IMR-90 (cell line): ENCODE results near the gene COLQ. TPM values are rescaled to one million over a fixed set of nuclear protein-coding genes. Genes with fewer than 3 reads are reported as not detected.
A peak's percentile ranks its signal among the peaks of the same experiment; 100 is the strongest.

Experiments used
- ATAC-seq: fragments of 200-7000 bp; cut with Tn5 transposase; 2 replicates; pipeline ENCODE4 v1.9.1; 2020; ENCODE audit warnings: low read depth, mild to moderate bottlenecking, moderate library complexity
- BruUV-seq: library from RNA; stranded (reverse); fragments of 400-500 nt; replicated peaks from 2 replicates; lab custom pipeline; 2021; lab: Mats Ljungman, UMichigan
- CTCF ChIA-PET: fragments of 300-600 bp; formaldehyde crosslinking; extraction: SDS; loops from one replicate; lab custom pipeline; 2021; ENCODE audit warnings: antibody characterized with exemption; lab: Yijun Ruan, JAX
- POLR2A ChIA-PET: fragments of 300-600 bp; sonication (Branson Sonifier 250); formaldehyde crosslinking; loops from one replicate; lab custom pipeline; 2022; ENCODE audit warnings: antibody characterized with exemption; ENCODE audit not compliant: unreplicated experiment; lab: Charles Lee
- DNase-seq: peaks from one replicate; pipeline ENCODE4 v3.0.0; 2013
- H2AFZ ChIP-seq: replicated peaks from 2 replicates; pipeline ENCODE3; 2013; ENCODE audit warnings: low read length, mild to moderate bottlenecking; ENCODE audit not compliant: poor library complexity
- H2AK5ac ChIP-seq: 2 replicates; pipeline ENCODE4 v1.6.1; 2013; ENCODE audit warnings: low read depth, low read length, inconsistent platforms
- H2AK9ac ChIP-seq: replicated peaks from 2 replicates; pipeline ENCODE3; 2013; ENCODE audit warnings: mild to moderate bottlenecking, low read depth, low read length, moderate library complexity; ENCODE audit not compliant: poor library complexity
- H2BK120ac ChIP-seq: 2 replicates; pipeline ENCODE4 v1.6.1; 2013; ENCODE audit warnings: low read depth, low read length, inconsistent platforms
- H2BK15ac ChIP-seq: 3 replicates; pipeline ENCODE4 v1.6.1; 2013; ENCODE audit warnings: low read depth, low read length, inconsistent platforms
- H2BK20ac ChIP-seq: 2 replicates; pipeline ENCODE4 v1.6.1; 2013; ENCODE audit warnings: low read depth, mild to moderate bottlenecking, inconsistent platforms, low read length, moderate library complexity
- H2BK5ac ChIP-seq: 2 replicates; pipeline ENCODE4 v1.6.1; 2013; ENCODE audit warnings: mild to moderate bottlenecking, low read depth, low read length, inconsistent platforms; ENCODE audit not compliant: poor library complexity, severe bottlenecking
- H3K14ac ChIP-seq: replicated peaks from 2 replicates; pipeline ENCODE4 v1.6.1; 2013; ENCODE audit warnings: low read depth, low read length, inconsistent platforms
- H3K18ac ChIP-seq: 2 replicates; pipeline ENCODE4 v1.6.1; 2013; ENCODE audit warnings: low read depth, low read length, control low read depth
- H3K23ac ChIP-seq: 2 replicates; pipeline ENCODE4 v1.6.1; 2013; ENCODE audit warnings: low read depth, low read length, inconsistent platforms
- H3K27ac ChIP-seq: 2 replicates; pipeline ENCODE4 v1.5.1; 2013; ENCODE audit warnings: mild to moderate bottlenecking, control low read depth, low read length; ENCODE audit not compliant: insufficient read depth
- H3K27me3 ChIP-seq: 2 replicates; pipeline ENCODE4 v1.6.1; 2013; ENCODE audit warnings: low read length; ENCODE audit not compliant: control insufficient read depth, insufficient read depth
- H3K36me3 ChIP-seq: 2 replicates; pipeline ENCODE4 v1.6.1; 2013; ENCODE audit warnings: low read length, mixed read lengths; ENCODE audit not compliant: control insufficient read depth, insufficient read depth
- H3K4ac ChIP-seq: 2 replicates; pipeline ENCODE4 v1.6.1; 2013; ENCODE audit warnings: low read depth, low read length, inconsistent platforms
- H3K4me1 ChIP-seq: 2 replicates; pipeline ENCODE4 v1.6.1; 2013; ENCODE audit warnings: low read length, mixed read lengths; ENCODE audit not compliant: control insufficient read depth, insufficient read depth
- H3K4me2 ChIP-seq: 2 replicates; pipeline ENCODE4 v1.6.1; 2013; ENCODE audit warnings: low read depth, mild to moderate bottlenecking, control low read depth, low read length, moderate library complexity
- H3K4me3 ChIP-seq: 2 replicates; pipeline ENCODE4 v1.5.1; 2013; ENCODE audit warnings: low read depth, mild to moderate bottlenecking, control low read depth, low read length, moderate library complexity; ENCODE audit not compliant: insufficient read depth
- H3K56ac ChIP-seq: 2 replicates; pipeline ENCODE4 v1.6.1; 2013; ENCODE audit warnings: low read length, inconsistent platforms; ENCODE audit not compliant: insufficient read depth; ENCODE audit errors: extremely low read depth
- H3K79me1 ChIP-seq, 2 experiments: 2 replicates each; pipeline ENCODE4 v1.6.1; 2013; ENCODE audit warnings: low read length in 2 of 2, inconsistent platforms in 1 of 2, low read depth in 1 of 2
- H3K9ac ChIP-seq: 2 replicates; pipeline ENCODE4 v1.6.1; 2013; ENCODE audit warnings: low read depth, low read length, control low read depth
- H3K9me1 ChIP-seq: 2 replicates; pipeline ENCODE4 v1.6.1; 2013; ENCODE audit warnings: low read length, inconsistent platforms; ENCODE audit not compliant: insufficient read depth
- H3K9me3 ChIP-seq: 2 replicates; pipeline ENCODE4 v1.6.1; 2013; ENCODE audit warnings: low read length; ENCODE audit not compliant: control insufficient read depth, insufficient read depth
- H4K20me1 ChIP-seq: 2 replicates; pipeline ENCODE4 v1.6.1; 2013; ENCODE audit warnings: low read length, inconsistent platforms; ENCODE audit not compliant: insufficient read depth
- H4K5ac ChIP-seq: 2 replicates; pipeline ENCODE4 v1.6.1; 2013; ENCODE audit warnings: mild to moderate bottlenecking, low read depth, low read length, control low read depth
- H4K8ac ChIP-seq, 2 experiments: 2 replicates each; pipeline ENCODE4 v1.6.1; 2013; ENCODE audit warnings: low read depth in 2 of 2, low read length in 2 of 2, control low read depth in 1 of 2, inconsistent platforms in 1 of 2
- H4K91ac ChIP-seq: 2 replicates; pipeline ENCODE4 v1.6.1; 2013; ENCODE audit warnings: low read depth, low read length, inconsistent platforms; ENCODE audit not compliant: insufficient read depth
- MAFK ChIP-seq: IDR thresholded peaks from 2 replicates; pipeline ENCODE4 v1.6.1; 2012; ENCODE audit warnings: low read depth, low read length, improper control_type of control experiment
- dilution Hi-C: fragments of 300-500 bp; cut with HindIII; formaldehyde crosslinking; loops from one replicate; pipeline ENCODE4 v1.14.3; 2018; ENCODE audit warnings: low sequenced_read_pairs; ENCODE audit not compliant: unreplicated experiment
- in situ Hi-C: fragments of 300-500 bp; cut with MboI; formaldehyde crosslinking; loops from 3 replicates; pipeline ENCODE4 v1.14.3; 2019; ENCODE audit warnings: low sequenced_read_pairs, inconsistent platforms, mixed read lengths
- intact Hi-C: fragments of 100-400 bp; cut with micrococcal nuclease; formaldehyde crosslinking; loops from 2 replicates; pipeline ENCODE4 v1.10.0; 2022
- polyA plus RNA-seq, 3 experiments: library from polyadenylated mRNA; depleted of rRNA; stranded (reverse); fragments of >200 nt; gene quantifications; 2 replicates each; pipeline ENCODE4 v1.2.3, GENCODE V29; 2012; ENCODE audit warnings: low replicate concordance in 1 of 3
- total RNA-seq: library from RNA; depleted of rRNA; stranded (reverse); fragments of >200 nt; gene quantifications from 2 replicates; pipeline ENCODE4 v1.2.3, GENCODE V29; 2012
- TF ChIP-seq, protein P1 (sequence below): fragments of 150-350 bp; IDR thresholded peaks from 2 replicates; pipeline ENCODE4 v1.6.1; 2016; ENCODE audit warnings: low read depth, mild to moderate bottlenecking, low read length, moderate library complexity, borderline replicate concordance

COLQ gene
- total and polyA plus RNA-seq, 2 of the 4 experiments (the other 2 are of a cell fraction), result 0.18 to 0.65 TPM

DNA sequence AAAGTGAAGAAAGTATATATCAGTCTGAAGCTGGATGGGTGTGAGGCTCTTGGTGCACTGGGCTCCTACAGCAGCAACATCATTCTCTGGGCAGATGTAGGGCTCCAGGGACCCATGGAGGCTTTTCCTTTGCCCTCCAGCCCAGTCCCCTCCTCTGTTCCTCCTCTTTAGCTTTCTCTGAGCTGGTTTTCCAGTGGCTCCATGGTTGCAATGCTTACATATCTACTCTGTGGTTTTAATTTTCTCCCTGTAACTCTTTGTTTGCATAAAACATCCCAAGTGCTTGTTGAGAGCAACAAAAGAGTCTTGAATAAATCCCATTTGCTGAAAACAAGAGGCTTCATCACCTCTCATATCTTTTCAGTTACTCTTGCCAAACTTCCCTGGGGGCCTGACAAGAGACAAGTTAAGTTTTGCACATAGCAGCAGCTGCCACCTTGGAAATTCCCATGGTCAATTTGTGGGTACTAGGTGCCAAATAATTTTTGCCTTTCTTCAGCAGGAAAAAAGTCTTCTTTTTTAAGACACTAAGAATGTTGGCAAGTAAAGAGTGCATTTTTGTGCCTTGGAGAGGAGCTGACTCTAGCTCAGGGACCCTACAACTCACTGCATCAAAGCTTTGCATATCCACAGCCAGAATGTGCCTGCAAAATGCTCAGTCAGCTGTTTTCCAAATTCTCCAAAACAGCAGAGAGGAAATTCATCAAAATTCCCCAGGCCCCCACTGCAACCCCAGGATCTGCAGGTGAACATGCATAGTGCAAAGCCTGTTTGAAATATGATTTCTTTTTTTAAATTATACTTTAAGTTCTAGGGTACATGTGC lies 41.9 kb downstream of the COLQ start:
- no peak overlapping the region for H2AK9ac ChIP-seq
- CTCF ChIA-PET, result no interaction called here
- H2AFZ ChIP-seq, result no peak overlapping the region
- no peak overlapping the region for H2AK5ac ChIP-seq
- intact Hi-C loops, result no loop called here
- H2BK120ac ChIP-seq, result no peak overlapping the region
- no peak overlapping the region for H3K4me2 ChIP-seq
- peak; percentile 92 for TF ChIP-seq MAFK
- TF ChIP-seq, protein P1, sequence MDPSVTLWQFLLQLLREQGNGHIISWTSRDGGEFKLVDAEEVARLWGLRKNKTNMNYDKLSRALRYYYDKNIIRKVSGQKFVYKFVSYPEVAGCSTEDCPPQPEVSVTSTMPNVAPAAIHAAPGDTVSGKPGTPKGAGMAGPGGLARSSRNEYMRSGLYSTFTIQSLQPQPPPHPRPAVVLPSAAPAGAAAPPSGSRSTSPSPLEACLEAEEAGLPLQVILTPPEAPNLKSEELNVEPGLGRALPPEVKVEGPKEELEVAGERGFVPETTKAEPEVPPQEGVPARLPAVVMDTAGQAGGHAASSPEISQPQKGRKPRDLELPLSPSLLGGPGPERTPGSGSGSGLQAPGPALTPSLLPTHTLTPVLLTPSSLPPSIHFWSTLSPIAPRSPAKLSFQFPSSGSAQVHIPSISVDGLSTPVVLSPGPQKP, result no peak
- H3K56ac ChIP-seq, result no peak overlapping the region
- H3K79me1 ChIP-seq, result no peaks in the 10 kb centered on the region
- in situ Hi-C loops, result no loop called here
- no peak overlapping the region for H2BK5ac ChIP-seq
- no peaks in the 10 kb centered on the region; the same call in 1 of the 2 replicates for H3K27me3 ChIP-seq
- no peak overlapping the region for H3K14ac ChIP-seq
- no peak overlapping the region for H3K4ac ChIP-seq
- no peak overlapping the region for H4K5ac ChIP-seq
- H4K8ac ChIP-seq, result no peak overlapping the region
- no peaks in the 10 kb centered on the region for H3K36me3 ChIP-seq
- POLR2A ChIA-PET, result no interaction called here
- H3K18ac ChIP-seq, result no peak overlapping the region
- no peak overlapping the region for H3K23ac ChIP-seq
- H3K9me3 ChIP-seq, result no peaks in the 10 kb centered on the region
- no peak overlapping the region for H3K9ac ChIP-seq
- dilution Hi-C loops, result no loop called here
- H2BK15ac ChIP-seq, result no peak overlapping the region
- ATAC-seq (no peak), DNase-seq (no peak)
- no peak overlapping the region for H3K4me3 ChIP-seq
- no peaks in the 10 kb centered on the region for H3K4me1 ChIP-seq
- H3K27ac ChIP-seq, result no peak overlapping the region
- no peak overlapping the region for H2BK20ac ChIP-seq
- H4K20me1 ChIP-seq, result no peaks in the 10 kb centered on the region
- no TSS peak for BruUV-seq
- H4K91ac ChIP-seq, result no peak overlapping the region
- no peaks in the 10 kb centered on the region for H3K9me1 ChIP-seq
